WTC11 (cell line): ENCODE data around the gene MIEF2. TPM values are rescaled to one million over a fixed set of nuclear protein-coding genes. Genes with fewer than 3 reads are reported as not detected.

Experiments used
- ATAC-seq: fragments of 200-7000 bp; cut with Tn5 transposase; 2 replicates; pipeline ENCODE4 v1.10.0; 2021; ENCODE audit warnings: mild to moderate bottlenecking, moderate library complexity
- CTCF ChIA-PET: fragments of 300-600 bp; sonication (Branson Sonifier 250); formaldehyde crosslinking; loops from one replicate; lab custom pipeline; 2021; ENCODE audit warnings: antibody characterized with exemption; lab: Charles Lee
- POLR2A ChIA-PET: fragments of 350-600 bp; sonication (Branson Sonifier 250); formaldehyde crosslinking; loops from one replicate; lab custom pipeline; 2021; ENCODE audit warnings: antibody characterized with exemption; lab: Charles Lee
- DNase-seq: peaks from one replicate; pipeline ENCODE4 v3.0.0; 2021; ENCODE audit warnings: low spot score
- H3K27ac Mint-ChIP-seq: 2 replicates; pipeline ENCODE4 v1.8.0; 2021; ENCODE audit warnings: mixed read lengths
- H3K27me3 Mint-ChIP-seq: 2 replicates; pipeline ENCODE4 v1.8.0; 2021; ENCODE audit warnings: low read depth, mild to moderate bottlenecking, moderate library complexity, mixed read lengths
- H3K36me3 Mint-ChIP-seq: 2 replicates; pipeline ENCODE4 v1.8.0; 2021; ENCODE audit warnings: mixed read lengths
- H3K4me1 Mint-ChIP-seq: 2 replicates; pipeline ENCODE4 v1.8.0; 2022; ENCODE audit warnings: mixed read lengths
- H3K4me3 Mint-ChIP-seq: 2 replicates; pipeline ENCODE4 v1.8.0; 2021; ENCODE audit warnings: mild to moderate bottlenecking, moderate library complexity, mixed read lengths
- H3K9me3 Mint-ChIP-seq: 2 replicates; pipeline ENCODE4 v1.8.0; 2021; ENCODE audit warnings: mixed read lengths
- CBFB ChIP-seq: sonication (generic); formaldehyde crosslinking; IDR thresholded peaks from 2 replicates; pipeline ENCODE4 v1.8.1; 2022; ENCODE audit warnings: mild to moderate bottlenecking, low read depth, missing genetic modification reagents
- CTCF ChIP-seq: fragments of 200-600 bp; IDR thresholded peaks from 2 replicates; pipeline ENCODE4 v1.8.0; 2022; ENCODE audit warnings: antibody characterized with exemption
- ELF4 ChIP-seq: sonication (generic); formaldehyde crosslinking; IDR thresholded peaks from 2 replicates; pipeline ENCODE4 v1.8.1; 2022; ENCODE audit warnings: low read depth, mild to moderate bottlenecking, moderate library complexity, missing genetic modification reagents
- FOXK1 ChIP-seq: sonication (generic); formaldehyde crosslinking; IDR thresholded peaks from 2 replicates; pipeline ENCODE4 v1.8.0; 2022; ENCODE audit warnings: mild to moderate bottlenecking, moderate library complexity, missing genetic modification reagents
- IRF2 ChIP-seq: sonication (generic); formaldehyde crosslinking; IDR thresholded peaks from 2 replicates; pipeline ENCODE4 v1.8.0; 2022; ENCODE audit warnings: low read depth, missing genetic modification reagents, borderline replicate concordance
- PREB ChIP-seq: sonication (generic); formaldehyde crosslinking; IDR thresholded peaks from 2 replicates; pipeline ENCODE4 v1.8.1; 2022; ENCODE audit warnings: mild to moderate bottlenecking, missing genetic modification reagents, moderate library complexity, borderline replicate concordance
- TEAD1 ChIP-seq: sonication (generic); formaldehyde crosslinking; IDR thresholded peaks from 2 replicates; pipeline ENCODE4 v1.8.0; 2022; ENCODE audit warnings: mild to moderate bottlenecking, missing genetic modification reagents
- ZBTB21 ChIP-seq: sonication (generic); formaldehyde crosslinking; IDR thresholded peaks from 2 replicates; pipeline ENCODE4 v1.8.1; 2023; ENCODE audit warnings: mild to moderate bottlenecking, missing genetic modification reagents, borderline replicate concordance
- ZNF232 ChIP-seq: sonication (generic); formaldehyde crosslinking; IDR thresholded peaks from 2 replicates; pipeline ENCODE4 v1.8.0; 2022; ENCODE audit warnings: mild to moderate bottlenecking, missing genetic modification reagents
- ZNF263 ChIP-seq: sonication (generic); formaldehyde crosslinking; IDR thresholded peaks from 2 replicates; pipeline ENCODE4 v1.8.1; 2022; ENCODE audit warnings: low read depth, mild to moderate bottlenecking, moderate library complexity, missing genetic modification reagents
- ZNF317 ChIP-seq: sonication (generic); formaldehyde crosslinking; IDR thresholded peaks from 2 replicates; pipeline ENCODE4 v1.8.1; 2023; ENCODE audit warnings: low read depth, mild to moderate bottlenecking, moderate library complexity, missing genetic modification reagents, borderline replicate concordance
- ZNF396 ChIP-seq: fragments of 250-450 bp; sonication (Bioruptor Pico); IDR thresholded peaks from 2 replicates; pipeline ENCODE4 v1.8.0; 2021; ENCODE audit warnings: mild to moderate bottlenecking, moderate library complexity, borderline replicate concordance
- total RNA-seq: library from RNA; stranded (reverse); gene quantifications from 3 replicates; pipeline ENCODE4 v1.2.3, GENCODE V29; 2021
- TF ChIP-seq, protein P1 (sequence below): sonication (generic); formaldehyde crosslinking; IDR thresholded peaks from 2 replicates; pipeline ENCODE4 v1.8.1; 2023; ENCODE audit warnings: mild to moderate bottlenecking, moderate library complexity, missing genetic modification reagents
- TF ChIP-seq, protein P2 (sequence below): sonication (generic); formaldehyde crosslinking; IDR thresholded peaks from 2 replicates; pipeline ENCODE4 v1.8.1; 2023; ENCODE audit warnings: mild to moderate bottlenecking, missing genetic modification reagents, borderline replicate concordance
- TF ChIP-seq, protein P3 (sequence below): sonication (generic); formaldehyde crosslinking; IDR thresholded peaks from 2 replicates; pipeline ENCODE4 v1.8.0; 2023; ENCODE audit warnings: missing genetic modification reagents, mild to moderate bottlenecking, borderline replicate concordance
- TF ChIP-seq, protein P4 (sequence below): fragments of 250-450 bp; sonication (Bioruptor Pico); IDR thresholded peaks from 2 replicates; pipeline ENCODE4 v1.9.0; 2021; ENCODE audit warnings: mild to moderate bottlenecking, borderline replicate concordance
- TF ChIP-seq, protein P5 (sequence below): sonication (generic); formaldehyde crosslinking; IDR thresholded peaks from 2 replicates; pipeline ENCODE4 v1.8.1; 2023; ENCODE audit warnings: mild to moderate bottlenecking, missing genetic modification reagents, moderate library complexity

MIEF2 gene
- total RNA-seq, 1 experiment from 2014 or later: 18.8 TPM

DNA sequence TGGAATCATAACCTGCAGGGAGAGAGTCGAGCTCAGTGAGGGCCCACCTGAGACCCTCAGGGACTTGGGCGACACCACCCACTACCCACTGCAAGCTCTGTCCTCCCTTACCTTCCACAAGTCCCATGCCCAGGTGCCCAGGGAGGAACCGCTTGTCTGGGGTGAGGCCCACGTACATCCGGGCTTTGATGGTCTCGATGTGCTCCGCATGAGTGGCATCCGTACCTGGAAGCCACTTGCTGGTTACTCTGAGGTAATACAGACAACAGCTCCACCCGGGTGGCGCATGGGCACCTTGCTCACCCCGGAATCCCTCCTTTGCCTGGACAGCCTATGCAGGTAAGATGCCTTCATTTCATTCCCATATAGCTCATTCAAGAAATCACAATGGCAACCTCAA is 24.8 kb downstream of the MIEF2 start:
- H3K27ac Mint-ChIP-seq: no peak overlapping the region
- CTCF ChIA-PET: no interaction called here
- POLR2A ChIA-PET: no interaction called here

More for the DNA sequence above, 24.8 kb downstream of the MIEF2 start:
- ATAC-seq (no peak), DNase-seq (no peak)
- Mint-ChIP-seq H3K4me1 (no peaks in the 10 kb centered on the region), H3K27me3 (no peaks in the 10 kb centered on the region), H3K4me3 (no peak overlapping the region), H3K36me3 (peaks cover 87% of the 10 kb centered on the region), H3K9me3 (no peaks in the 10 kb centered on the region)
- no peak for TF ChIP-seq ZNF317 (CRISPR knock-in tag)
- TF ChIP-seq, protein P1, sequence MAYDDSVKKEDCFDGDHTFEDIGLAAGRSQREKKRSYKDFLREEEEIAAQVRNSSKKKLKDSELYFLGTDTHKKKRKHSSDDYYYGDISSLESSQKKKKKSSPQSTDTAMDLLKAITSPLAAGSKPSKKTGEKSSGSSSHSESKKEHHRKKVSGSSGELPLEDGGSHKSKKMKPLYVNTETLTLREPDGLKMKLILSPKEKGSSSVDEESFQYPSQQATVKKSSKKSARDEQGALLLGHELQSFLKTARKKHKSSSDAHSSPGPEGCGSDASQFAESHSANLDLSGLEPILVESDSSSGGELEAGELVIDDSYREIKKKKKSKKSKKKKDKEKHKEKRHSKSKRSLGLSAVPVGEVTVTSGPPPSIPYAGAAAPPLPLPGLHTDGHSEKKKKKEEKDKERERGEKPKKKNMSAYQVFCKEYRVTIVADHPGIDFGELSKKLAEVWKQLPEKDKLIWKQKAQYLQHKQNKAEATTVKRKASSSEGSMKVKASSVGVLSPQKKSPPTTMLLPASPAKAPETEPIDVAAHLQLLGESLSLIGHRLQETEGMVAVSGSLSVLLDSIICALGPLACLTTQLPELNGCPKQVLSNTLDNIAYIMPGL (CRISPR knock-in tag): no peak
- TF ChIP-seq ZNF232 (CRISPR knock-in tag): no peak
- TF ChIP-seq ZBTB21 (CRISPR knock-in tag): no peak
- TF ChIP-seq ZNF263: no peak
- TF ChIP-seq ELF4 (CRISPR knock-in tag): no peak
- TF ChIP-seq, protein P2, sequence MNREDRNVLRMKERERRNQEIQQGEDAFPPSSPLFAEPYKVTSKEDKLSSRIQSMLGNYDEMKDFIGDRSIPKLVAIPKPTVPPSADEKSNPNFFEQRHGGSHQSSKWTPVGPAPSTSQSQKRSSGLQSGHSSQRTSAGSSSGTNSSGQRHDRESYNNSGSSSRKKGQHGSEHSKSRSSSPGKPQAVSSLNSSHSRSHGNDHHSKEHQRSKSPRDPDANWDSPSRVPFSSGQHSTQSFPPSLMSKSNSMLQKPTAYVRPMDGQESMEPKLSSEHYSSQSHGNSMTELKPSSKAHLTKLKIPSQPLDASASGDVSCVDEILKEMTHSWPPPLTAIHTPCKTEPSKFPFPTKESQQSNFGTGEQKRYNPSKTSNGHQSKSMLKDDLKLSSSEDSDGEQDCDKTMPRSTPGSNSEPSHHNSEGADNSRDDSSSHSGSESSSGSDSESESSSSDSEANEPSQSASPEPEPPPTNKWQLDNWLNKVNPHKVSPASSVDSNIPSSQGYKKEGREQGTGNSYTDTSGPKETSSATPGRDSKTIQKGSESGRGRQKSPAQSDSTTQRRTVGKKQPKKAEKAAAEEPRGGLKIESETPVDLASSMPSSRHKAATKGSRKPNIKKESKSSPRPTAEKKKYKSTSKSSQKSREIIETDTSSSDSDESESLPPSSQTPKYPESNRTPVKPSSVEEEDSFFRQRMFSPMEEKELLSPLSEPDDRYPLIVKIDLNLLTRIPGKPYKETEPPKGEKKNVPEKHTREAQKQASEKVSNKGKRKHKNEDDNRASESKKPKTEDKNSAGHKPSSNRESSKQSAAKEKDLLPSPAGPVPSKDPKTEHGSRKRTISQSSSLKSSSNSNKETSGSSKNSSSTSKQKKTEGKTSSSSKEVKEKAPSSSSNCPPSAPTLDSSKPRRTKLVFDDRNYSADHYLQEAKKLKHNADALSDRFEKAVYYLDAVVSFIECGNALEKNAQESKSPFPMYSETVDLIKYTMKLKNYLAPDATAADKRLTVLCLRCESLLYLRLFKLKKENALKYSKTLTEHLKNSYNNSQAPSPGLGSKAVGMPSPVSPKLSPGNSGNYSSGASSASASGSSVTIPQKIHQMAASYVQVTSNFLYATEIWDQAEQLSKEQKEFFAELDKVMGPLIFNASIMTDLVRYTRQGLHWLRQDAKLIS (CRISPR knock-in tag): no peak
- no peak for TF ChIP-seq CBFB (CRISPR knock-in tag)
- no peak for TF ChIP-seq FOXK1 (CRISPR knock-in tag)
- TF ChIP-seq, protein P3, sequence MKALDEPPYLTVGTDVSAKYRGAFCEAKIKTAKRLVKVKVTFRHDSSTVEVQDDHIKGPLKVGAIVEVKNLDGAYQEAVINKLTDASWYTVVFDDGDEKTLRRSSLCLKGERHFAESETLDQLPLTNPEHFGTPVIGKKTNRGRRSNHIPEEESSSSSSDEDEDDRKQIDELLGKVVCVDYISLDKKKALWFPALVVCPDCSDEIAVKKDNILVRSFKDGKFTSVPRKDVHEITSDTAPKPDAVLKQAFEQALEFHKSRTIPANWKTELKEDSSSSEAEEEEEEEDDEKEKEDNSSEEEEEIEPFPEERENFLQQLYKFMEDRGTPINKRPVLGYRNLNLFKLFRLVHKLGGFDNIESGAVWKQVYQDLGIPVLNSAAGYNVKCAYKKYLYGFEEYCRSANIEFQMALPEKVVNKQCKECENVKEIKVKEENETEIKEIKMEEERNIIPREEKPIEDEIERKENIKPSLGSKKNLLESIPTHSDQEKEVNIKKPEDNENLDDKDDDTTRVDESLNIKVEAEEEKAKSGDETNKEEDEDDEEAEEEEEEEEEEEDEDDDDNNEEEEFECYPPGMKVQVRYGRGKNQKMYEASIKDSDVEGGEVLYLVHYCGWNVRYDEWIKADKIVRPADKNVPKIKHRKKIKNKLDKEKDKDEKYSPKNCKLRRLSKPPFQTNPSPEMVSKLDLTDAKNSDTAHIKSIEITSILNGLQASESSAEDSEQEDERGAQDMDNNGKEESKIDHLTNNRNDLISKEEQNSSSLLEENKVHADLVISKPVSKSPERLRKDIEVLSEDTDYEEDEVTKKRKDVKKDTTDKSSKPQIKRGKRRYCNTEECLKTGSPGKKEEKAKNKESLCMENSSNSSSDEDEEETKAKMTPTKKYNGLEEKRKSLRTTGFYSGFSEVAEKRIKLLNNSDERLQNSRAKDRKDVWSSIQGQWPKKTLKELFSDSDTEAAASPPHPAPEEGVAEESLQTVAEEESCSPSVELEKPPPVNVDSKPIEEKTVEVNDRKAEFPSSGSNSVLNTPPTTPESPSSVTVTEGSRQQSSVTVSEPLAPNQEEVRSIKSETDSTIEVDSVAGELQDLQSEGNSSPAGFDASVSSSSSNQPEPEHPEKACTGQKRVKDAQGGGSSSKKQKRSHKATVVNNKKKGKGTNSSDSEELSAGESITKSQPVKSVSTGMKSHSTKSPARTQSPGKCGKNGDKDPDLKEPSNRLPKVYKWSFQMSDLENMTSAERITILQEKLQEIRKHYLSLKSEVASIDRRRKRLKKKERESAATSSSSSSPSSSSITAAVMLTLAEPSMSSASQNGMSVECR: no peak
- TF ChIP-seq, protein P4, sequence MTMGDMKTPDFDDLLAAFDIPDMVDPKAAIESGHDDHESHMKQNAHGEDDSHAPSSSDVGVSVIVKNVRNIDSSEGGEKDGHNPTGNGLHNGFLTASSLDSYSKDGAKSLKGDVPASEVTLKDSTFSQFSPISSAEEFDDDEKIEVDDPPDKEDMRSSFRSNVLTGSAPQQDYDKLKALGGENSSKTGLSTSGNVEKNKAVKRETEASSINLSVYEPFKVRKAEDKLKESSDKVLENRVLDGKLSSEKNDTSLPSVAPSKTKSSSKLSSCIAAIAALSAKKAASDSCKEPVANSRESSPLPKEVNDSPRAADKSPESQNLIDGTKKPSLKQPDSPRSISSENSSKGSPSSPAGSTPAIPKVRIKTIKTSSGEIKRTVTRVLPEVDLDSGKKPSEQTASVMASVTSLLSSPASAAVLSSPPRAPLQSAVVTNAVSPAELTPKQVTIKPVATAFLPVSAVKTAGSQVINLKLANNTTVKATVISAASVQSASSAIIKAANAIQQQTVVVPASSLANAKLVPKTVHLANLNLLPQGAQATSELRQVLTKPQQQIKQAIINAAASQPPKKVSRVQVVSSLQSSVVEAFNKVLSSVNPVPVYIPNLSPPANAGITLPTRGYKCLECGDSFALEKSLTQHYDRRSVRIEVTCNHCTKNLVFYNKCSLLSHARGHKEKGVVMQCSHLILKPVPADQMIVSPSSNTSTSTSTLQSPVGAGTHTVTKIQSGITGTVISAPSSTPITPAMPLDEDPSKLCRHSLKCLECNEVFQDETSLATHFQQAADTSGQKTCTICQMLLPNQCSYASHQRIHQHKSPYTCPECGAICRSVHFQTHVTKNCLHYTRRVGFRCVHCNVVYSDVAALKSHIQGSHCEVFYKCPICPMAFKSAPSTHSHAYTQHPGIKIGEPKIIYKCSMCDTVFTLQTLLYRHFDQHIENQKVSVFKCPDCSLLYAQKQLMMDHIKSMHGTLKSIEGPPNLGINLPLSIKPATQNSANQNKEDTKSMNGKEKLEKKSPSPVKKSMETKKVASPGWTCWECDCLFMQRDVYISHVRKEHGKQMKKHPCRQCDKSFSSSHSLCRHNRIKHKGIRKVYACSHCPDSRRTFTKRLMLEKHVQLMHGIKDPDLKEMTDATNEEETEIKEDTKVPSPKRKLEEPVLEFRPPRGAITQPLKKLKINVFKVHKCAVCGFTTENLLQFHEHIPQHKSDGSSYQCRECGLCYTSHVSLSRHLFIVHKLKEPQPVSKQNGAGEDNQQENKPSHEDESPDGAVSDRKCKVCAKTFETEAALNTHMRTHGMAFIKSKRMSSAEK (CRISPR knock-in tag): no peak
- TF ChIP-seq IRF2 (CRISPR knock-in tag): no peak
- TF ChIP-seq ZNF396: no peak
- TF ChIP-seq PREB (CRISPR knock-in tag): no peak
- TF ChIP-seq TEAD1 (CRISPR knock-in tag): no peak
- TF ChIP-seq, protein P5, sequence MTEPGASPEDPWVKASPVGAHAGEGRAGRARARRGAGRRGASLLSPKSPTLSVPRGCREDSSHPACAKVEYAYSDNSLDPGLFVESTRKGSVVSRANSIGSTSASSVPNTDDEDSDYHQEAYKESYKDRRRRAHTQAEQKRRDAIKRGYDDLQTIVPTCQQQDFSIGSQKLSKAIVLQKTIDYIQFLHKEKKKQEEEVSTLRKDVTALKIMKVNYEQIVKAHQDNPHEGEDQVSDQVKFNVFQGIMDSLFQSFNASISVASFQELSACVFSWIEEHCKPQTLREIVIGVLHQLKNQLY (CRISPR knock-in tag): no peak
- no peak for TF ChIP-seq CTCF
